Kidney capillary endothelial cell (primary cell): Measurements from ENCODE around the gene ARHGEF35.
"Not testable (repeated sequence)": the region's sequence is repeated elsewhere in the genome, so short reads cannot be mapped to it uniquely, and the experiment has no call there.

Source experiments
- DNase-seq: peaks from one replicate; pipeline ENCODE4 v3.0.0-alpha.2; 2018; ENCODE audit warnings: low spot score

Gene ARHGEF35

DNA sequence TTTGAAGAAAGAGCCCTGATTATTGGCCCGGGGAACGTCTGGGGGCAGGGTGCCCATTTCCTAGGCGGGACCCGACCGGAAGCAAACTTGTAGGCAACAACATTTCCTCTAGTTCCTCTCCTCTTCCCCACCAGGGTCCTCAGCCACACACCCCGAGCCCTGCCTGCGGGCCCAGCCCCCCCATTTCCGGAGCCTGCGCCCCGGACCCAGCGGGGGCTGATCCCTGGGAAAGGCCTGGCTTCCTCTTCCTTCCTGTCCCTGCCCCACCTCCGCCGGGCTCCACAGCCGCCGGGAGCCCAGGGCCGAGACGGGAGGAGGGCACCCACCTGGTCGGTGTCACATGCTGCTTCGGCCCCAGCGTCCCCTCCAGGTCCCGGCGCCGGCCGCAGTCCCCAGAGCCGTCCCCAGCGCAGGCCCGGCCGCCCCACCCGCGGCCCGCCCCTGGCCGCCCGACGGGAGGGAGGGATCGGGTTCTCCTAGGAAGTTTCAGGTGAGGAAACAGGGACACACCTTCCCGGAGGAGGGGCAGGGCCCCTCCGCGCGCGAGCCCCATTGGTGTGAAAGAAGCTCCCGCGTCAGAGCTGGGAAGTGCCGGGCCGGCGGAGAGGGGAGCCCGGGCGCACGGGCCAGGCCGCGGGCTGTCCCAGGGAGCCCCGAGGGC lies at the start of gene ARHGEF35:
TSS of gene ARHGEF35 (minus strand) at position 622 of the 661 bp plus-strand sequence. CDS start 7,450 bp downstream, outside the sequence.
- not testable (repeated sequence) for DNase-seq

DNA sequence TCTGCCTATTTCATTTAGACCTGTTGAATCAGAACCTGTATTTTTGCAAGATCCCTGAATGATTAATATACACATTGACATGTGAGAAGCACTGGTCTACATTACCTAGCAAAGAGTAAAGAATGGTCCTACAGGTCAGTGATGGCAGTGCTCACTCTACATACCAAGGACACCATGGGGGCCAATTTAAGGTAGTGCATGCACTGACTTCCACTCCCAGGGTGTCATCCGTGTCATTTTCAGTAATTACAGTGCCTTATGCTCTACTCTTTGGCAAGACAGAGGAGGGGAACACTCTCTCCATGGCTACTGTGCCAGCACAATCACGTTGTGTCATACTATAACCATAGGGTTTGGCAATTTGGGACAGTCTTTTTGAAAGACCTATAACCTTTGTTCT lies 49.7 kb upstream of the ARHGEF35 start:
- not testable (repeated sequence) for DNase-seq

DNA sequence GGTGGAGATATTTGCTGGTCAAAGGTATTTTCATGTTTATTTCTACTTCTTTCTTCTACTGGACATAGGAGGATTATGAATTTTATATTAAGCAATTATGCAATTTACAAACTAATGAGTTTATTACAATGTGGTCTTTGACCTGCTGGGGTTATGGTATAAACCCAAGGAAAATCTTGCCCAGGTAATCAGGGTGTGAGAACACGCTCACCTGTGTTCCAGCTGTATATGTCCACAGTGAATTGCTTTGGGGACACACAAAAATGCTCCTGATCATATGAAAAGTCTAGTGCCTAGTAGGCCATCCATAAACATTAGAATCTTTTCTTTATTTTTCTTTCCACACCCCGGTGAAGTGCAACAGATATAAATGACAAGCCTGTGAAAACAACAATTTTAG lies 43.7 kb upstream of the ARHGEF35 start, which contains the start of gene OR2A42:
TSS of gene OR2A42 (minus strand) at position 241 of the 400 bp plus-strand sequence. CDS start 6,762 bp downstream, outside the sequence.
- not testable (repeated sequence) for DNase-seq

DNA sequence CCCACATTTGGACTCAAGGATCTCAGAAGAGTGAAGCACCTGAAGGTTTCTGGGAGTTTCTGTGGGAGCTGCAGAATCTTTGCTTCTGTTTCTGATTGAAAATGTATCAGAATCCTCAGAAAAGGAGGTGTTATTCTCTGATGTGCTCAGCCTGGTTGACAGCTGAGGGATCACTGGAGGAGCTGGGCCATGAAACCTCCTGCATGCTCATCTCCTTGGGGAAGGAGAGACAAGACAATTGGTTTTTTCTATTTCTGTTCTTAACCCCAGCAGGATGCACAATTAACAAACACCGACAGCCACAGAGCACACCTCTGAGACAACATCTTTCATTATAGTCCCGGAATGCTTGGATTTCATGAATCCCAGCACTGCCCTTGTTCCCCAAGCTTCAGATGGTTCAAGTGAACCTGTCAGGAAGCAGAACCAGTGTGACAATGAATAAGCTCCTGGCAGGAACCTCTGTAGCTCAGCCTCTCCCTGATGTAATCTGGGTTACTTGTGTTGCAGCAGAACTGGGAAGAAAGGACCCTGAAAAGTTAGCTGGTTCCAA lies 43.0 kb upstream of the ARHGEF35 start:
- DNase-seq: not testable (repeated sequence)

DNA sequence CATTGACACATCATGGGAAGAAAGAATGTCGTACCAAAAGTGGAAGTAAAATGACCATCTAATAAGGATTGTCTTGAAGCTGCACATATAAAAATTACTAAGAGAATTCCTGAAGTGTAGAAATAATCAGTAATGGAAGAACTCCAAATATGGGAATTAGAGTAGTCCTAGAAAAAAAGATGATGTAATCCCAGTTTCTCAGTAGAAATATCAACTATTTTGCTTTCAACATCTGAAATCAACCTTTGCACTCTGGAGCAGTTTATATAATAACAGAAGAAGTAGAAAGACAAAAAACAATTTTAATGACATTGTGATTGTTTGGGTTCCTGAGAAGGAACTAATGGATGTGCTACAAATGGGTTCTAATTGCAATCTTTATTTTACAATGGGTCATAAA lies 37.4 kb upstream of the ARHGEF35 start:
- DNase-seq: not testable (repeated sequence)

DNA sequence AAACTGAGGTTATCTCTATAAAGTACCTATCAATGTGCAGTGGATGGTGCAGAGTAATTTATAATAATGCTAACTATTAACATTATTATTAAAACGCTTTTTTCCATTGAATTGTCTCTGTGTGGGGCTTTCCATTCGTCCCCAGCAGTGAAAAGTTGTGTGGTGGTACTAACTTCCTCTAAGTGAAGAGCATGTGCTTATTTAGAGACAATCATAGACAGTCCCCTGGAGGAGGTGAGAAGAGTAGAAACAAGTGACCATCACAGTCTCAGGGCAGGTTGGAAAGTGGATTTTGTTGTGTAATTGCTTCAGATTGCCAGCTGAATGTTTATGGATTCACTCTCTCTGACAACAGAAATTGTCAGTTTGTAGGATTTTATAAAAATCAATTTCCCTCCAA lies 35.4 kb upstream of the ARHGEF35 start:
- DNase-seq: not testable (repeated sequence)

DNA sequence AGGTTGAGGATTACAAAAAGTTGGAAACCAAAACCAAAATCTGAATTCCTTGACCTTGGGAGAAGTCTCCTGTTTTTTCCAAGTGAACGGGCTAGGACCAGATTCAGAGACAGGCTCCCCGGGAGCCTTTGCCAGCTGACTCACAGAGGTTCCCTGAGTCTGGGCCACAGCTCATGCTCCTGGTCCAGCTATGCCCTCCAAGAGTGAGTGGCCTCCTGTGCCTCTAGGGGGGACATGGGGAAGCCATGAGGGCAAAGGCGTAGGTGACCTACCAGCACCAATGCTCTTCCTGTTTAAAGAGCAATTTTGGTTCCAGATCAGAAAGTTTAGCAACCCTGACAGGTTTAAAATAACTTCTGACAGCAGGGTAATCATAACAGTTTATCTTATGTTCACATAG lies 33.2 kb upstream of the ARHGEF35 start:
- DNase-seq: not testable (repeated sequence)

DNA sequence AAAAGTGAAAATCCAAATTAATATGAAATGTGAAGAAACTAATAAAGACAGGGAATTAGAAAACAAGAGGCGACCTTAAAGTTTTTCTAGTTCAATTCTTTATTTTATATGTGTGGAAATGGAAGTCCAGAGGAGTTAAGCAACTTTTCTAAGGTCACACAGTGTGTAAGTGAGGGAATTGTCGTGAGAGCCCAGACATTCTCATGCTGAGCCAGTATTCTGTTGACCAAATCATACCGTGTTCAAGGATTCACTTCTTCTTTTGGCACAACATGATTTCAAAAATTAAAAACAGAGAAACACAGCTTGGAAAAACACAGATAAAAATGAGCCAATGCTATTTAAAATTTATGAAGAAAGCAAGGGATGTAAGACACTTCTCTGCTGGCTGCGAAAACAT lies 31.2 kb upstream of the ARHGEF35 start:
- not testable (repeated sequence) for DNase-seq

DNA sequence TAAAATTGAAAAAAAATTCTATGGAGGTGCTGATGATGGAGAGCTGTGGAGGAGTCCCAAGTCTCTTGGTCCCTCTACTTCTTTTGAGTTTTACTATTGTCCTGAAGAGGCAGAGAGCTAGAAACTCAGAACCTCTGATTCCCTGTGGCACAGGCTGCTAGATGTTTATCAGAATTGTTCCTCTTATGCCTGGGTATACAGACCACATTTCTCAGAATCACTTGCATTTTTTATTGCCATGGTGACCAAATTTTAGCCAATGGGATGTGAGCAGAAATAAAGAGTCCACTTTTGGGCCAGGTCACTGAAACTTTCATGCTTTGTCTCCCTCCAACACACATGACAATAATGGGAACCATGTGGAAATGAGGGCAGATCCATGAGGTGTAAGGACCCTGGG lies 28.0 kb upstream of the ARHGEF35 start:
- not testable (repeated sequence) for DNase-seq

DNA sequence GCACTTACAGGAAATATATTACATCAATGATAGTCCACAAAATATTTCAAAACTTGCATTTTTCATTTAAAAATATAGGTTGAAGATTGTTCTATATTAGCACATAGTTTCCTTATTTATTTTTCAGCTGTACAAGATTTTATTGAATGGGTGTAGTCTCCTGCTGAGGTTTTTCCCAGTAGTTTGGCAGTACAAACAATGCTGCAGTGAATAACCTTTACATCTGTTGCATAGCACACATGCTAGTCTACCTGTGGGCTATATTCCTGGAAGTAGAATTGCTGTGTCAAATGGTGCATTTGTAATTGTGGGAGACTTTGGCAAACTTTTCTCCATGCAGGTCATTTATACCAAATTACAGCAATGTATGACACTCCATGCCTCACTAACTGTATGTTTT lies 24.9 kb upstream of the ARHGEF35 start:
- not testable (repeated sequence) for DNase-seq

DNA sequence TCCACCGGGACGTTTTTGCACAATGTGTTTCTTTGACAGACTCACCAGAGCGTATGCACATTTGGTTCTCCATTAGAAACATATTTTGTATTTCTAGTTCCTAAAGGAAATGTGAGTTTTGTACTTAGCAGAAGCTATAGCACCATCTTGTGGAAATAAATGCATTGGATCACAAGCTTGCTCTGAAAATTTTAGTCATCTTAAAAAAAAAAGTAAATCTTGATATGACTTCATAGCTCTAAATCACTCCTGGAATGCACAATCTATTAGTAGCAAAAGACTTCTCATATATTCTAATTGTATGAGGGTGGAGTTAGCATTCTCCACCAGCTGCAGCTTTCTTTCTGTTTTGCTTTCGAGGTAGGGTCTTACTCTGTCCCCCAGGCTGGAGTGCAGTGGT lies 23.5 kb upstream of the ARHGEF35 start:
- not testable (repeated sequence) for DNase-seq

DNA sequence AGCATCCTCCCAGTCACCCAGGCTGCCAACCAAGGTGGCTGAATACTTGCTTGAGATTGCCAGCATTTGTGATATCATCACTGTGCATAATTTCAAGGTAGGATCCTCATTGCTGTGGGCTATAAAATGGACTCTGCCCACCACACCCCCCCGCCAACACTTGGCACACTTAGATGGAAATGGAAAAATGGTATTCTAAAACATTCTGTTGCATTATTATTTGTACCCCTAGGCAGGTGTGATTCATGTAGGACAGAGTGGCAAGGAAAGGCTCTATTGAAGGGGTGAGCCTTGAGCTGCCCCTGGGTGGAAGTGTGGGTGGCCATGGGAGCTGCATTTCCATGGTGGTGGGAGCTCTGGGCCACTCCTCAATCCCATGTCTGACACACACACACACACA lies 22.9 kb upstream of the ARHGEF35 start:
- not testable (repeated sequence) for DNase-seq

DNA sequence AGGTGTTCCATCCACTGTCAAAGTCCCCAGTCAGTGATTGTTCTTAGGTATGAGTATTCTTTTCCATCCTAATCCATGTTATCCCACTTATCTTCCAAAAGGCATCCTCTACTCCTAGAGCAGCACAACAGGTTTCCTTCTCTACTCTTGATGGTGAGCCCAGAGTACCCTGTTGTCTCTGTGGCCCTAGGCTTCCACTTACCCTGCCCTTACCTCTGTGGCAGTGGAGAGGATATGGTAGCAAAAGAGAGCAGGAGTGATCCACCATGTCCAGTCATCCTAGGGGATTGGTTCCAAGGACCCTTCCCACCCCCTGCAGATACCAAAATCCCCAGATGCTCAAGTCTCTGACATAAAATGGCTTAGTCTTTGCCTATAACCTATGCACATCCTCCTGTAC lies 21.6 kb upstream of the ARHGEF35 start:
- not testable (repeated sequence) for DNase-seq

DNA sequence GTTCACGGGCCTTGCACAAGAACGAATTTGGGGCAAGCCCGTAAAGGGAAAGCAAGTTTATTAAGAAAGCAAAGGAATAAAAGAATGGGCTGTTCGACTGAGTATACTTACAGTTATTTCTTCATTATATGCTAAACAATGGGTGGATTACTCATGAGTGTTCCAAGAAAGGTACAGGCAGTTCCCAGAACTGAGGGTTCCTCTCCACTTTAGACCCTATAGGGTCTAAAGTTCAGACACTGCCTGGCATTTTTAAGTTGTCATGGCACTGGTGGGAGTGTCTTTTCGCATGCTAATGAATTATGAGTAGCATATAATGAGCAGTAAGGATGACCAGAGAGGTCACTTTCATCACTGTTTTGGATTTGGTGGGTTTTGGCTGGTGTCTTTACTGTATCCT lies 9.7 kb upstream of the ARHGEF35 start:
- not testable (repeated sequence) for DNase-seq

DNA sequence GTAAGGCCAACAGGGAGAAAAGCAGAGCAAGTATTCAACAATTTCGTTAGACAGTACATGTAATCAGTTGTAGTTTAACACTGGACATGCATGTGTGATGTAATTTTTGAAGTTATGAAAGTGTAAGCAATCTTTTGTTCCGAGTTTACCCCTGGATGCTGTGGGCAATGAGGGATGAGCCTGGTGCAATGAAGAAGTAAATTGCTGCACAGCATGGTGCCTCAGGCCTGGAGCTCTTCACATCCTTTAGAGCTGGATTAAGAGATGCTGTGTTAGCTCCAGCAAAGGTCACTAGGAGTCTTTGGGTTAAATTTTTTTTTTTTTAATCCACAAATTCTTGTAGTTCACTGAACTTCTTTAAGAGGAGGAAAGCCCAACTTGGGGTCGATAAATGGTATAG lies 7.5 kb upstream of the ARHGEF35 start:
- not testable (repeated sequence) for DNase-seq

DNA sequence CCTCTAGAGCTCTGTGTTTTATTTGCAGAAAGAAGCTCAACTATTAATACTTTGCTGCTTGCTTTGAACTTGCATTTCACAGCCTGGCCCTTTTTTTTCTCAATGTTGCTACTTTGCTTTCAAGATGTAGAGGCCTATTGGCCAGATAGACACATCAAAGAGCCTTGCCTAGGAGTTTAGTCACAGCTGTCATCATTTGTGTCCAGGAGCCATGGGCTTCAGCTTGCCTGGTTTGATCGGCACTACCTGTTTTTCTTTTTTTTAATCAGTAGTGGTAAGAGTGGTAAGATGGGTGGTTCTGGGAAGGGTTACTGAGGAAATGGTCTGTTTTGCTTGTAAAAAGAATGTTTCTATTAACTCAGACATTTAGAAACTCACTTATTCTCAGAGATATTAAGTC lies 6.3 kb upstream of the ARHGEF35 start:
- not testable (repeated sequence) for DNase-seq

DNA sequence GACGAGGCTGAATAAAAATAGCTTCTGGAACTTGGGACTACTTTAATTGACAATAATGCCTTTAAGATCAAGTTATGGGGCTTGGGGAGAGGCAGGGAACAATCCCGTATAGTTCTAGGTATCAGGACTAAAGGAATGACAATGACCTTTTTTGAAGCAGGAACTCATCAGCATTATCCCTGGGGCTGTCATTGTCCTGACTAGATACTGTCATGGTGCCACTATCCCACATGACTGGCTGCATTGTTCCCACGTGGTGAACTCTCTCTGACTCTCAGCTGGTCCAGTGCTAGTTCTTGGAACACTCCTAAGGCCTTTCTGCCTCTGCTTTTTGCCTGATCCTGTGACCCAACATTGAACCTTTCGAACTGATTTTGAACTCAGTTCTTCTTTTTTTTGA lies 3.3 kb upstream of the ARHGEF35 start:
- DNase-seq: not testable (repeated sequence)

DNA sequence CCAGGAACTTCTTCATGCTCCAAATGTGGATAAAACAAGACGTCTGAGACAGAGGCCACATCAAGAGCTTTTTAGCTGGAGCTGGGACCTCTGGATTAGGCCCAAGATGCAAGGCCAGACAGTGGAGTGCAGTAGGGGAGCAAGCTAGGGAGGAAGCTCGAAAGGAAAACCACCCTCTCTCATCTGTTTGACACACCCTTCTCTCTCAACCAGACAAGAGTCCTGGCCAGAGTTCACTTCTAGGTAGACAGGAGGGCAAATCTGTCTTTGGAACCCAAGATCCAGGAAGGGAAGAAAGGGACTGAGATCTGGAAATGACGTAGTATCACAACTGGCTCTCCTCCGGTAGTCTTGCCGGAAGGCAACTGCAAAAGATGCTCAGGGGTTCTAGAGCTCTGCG lies 1.2 kb downstream of the ARHGEF35 start:
- not testable (repeated sequence) for DNase-seq

DNA sequence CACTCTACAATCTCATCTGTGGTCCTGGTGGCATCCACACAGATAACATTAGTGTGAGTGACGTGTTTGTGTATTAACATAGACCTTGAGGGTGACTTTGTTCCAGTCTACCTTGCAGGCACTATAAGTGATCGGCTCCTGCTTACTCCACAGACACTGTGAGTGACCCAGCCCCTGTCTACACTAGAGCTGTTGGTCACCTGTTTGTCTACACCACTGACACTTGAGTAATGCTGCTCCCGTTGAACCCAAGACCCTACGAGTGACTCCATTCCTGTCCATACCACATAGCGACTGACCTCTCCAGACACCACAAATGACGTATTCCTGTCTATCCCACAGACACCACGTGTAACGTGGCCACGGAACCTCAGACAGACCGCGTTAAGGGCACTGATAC lies 1.9 kb downstream of the ARHGEF35 start:
- not testable (repeated sequence) for DNase-seq

DNA sequence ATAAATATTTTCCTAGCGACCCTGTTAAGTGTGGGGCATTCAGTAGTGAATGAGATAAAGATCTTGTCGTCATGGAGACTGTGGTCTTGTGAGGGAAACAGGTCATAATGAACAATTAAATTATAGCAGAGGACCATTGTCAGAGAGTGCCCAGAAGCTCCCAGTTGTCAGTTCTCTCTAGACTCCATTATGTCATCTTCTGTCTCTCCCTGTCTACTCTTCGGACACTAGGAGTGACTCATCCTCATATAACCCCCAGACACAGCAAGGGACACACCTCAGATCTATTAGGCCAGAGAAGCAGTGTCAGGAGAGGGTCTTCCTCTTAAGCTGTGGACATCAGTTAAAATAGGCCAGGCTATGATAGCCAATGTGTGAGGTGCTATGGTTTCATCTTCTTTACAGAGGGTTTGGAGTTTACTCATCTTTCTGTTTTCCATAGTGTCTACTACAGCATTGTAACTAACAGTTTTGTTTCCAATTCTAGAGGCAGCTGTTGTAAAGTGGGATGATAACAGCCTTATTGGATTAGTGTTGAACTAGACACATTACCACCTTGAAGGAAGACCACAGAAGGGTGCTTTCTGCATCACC lies 7.0 kb downstream of the ARHGEF35 start:
- not testable (repeated sequence) for DNase-seq

DNA sequence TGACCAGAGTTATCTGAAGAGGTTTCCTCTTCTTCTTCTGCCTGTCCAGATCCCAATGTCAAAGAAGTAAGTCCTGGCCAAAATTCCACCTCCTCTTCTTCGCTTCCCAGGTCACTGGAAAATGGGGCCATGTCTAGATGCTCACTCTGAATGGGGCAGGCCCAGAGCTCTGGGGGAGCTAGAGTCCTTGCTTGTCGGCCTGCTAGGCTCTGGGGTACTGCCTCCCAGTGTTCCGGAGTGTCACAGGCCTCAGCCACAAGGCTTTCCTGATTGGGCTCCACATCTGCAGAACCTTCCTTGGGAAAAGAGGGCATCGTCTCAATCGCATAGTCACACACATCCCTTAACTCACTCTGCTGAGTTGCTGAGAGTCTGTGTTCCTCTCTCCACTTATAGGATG lies 7.8 kb downstream of the ARHGEF35 start:
- DNase-seq: not testable (repeated sequence)

DNA sequence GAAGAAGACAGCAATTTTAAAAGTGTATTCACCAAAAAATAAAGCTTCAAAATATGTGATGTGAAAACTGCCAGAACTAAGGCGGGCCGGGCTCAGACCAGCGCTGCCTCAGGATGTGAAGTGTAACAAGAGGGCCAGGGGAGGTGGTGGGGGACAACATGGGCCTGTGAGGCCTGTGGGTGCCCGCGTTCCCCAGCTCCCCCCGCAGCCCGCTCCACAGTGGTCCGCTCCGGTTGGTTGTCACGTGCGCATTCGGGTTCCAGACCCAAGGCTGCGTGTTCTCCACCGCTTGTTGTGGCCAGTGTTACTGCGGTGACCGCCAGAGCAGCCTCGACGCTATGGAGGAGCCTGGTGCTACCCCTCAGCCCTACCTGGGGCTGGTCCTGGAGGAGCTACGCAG lies 12.5 kb downstream of the ARHGEF35 start, which contains the start of gene CTAGE4:
TSS of gene CTAGE4 (plus strand) at position 301 of the 400 bp plus-strand sequence. CDS start at position 339, 38 bp downstream.
- not testable (repeated sequence) for DNase-seq

DNA sequence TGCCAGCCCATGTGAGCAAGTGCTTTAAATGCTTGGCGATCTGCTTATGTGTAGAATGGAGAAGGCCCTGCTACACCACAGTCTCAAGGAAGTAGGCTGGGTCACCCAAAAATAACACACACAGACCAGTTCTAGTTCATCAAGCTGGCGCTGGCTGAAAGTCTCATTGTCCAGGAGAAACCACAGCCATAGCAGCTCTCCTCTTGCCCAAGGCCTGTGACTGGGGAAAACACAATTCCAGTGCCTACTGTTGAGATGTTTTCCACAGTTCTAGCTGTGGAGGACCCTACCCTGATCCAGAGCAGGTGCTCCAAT lies 16.5 kb downstream of the ARHGEF35 start:
- not testable (repeated sequence) for DNase-seq
